Fibroblast of gingiva (primary cell): ENCODE measurements around the gene XK.
"Not testable (repeated sequence)": the region's sequence is repeated elsewhere in the genome, so short reads cannot be mapped to it uniquely, and the experiment has no call there.

Experiments
- DNase-seq: peaks from one replicate; pipeline ENCODE4 v3.0.0-alpha.2; 2011; ENCODE audit warnings: low read depth

The XK gene, protein sequence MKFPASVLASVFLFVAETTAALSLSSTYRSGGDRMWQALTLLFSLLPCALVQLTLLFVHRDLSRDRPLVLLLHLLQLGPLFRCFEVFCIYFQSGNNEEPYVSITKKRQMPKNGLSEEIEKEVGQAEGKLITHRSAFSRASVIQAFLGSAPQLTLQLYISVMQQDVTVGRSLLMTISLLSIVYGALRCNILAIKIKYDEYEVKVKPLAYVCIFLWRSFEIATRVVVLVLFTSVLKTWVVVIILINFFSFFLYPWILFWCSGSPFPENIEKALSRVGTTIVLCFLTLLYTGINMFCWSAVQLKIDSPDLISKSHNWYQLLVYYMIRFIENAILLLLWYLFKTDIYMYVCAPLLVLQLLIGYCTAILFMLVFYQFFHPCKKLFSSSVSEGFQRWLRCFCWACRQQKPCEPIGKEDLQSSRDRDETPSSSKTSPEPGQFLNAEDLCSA

GRCh38 chrX:37685381-37686359, at the start of gene XK:
TSS of gene XK (plus strand) at chrX:37685791. CDS start at chrX:37685962, 171 bp downstream.
- DNase-seq: peak; percentile 14

- DNase-seq: no peak
Observed at GRCh38 chrX:37638047-37638446, 47.5 kb upstream of the XK start.

DNA sequence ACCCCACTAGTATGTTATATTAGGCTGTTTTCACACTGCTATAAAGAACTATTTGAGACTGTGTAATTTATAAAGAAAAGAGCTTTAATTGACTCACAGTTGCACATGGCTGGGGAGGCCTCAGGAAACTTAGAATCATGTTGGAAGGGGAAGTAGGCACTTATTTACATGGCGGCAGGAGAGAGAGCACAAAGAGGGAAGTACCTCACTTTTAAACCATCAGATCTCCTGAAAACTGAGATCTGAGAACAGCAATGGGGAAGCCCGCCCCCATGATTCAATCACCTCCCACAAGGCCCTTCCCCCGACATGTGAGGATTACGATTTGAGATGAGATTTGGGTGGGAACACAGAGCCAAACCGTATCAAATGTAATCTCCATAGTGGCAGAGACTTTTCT, 45.4 kb upstream of the XK start:
- DNase-seq: no peak

DNA sequence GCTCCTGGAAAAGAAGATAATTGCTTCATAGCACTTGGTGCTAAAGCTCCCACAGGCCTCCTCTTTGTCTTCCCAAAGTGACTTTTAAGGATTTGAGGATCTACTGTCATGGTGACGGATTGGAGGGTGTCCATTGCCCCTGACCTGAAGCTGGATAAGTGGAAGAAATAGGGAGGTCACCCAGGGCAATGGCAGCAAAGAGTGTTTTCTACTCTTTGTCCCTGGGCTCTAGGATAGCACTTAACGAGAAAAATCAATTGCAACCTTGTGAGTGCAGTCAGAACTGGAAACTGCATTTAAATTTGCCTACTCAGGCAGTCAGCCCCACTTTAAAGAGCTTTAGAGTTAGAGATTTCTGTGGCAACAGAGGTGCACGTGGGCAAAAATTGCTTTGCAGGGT, 43.7 kb upstream of the XK start:
- DNase-seq: no peak

GRCh38 chrX:37644381-37645305, 40.9 kb upstream of the XK start:
- DNase-seq: no peak

GRCh38 chrX:37646254-37646653, 39.3 kb upstream of the XK start:
- DNase-seq: no peak

GRCh38 chrX:37650879-37651278, 34.7 kb upstream of the XK start:
- DNase-seq: not testable (repeated sequence)

GRCh38 chrX:37651921-37652452, 33.6 kb upstream of the XK start:
- no peak for DNase-seq

DNA sequence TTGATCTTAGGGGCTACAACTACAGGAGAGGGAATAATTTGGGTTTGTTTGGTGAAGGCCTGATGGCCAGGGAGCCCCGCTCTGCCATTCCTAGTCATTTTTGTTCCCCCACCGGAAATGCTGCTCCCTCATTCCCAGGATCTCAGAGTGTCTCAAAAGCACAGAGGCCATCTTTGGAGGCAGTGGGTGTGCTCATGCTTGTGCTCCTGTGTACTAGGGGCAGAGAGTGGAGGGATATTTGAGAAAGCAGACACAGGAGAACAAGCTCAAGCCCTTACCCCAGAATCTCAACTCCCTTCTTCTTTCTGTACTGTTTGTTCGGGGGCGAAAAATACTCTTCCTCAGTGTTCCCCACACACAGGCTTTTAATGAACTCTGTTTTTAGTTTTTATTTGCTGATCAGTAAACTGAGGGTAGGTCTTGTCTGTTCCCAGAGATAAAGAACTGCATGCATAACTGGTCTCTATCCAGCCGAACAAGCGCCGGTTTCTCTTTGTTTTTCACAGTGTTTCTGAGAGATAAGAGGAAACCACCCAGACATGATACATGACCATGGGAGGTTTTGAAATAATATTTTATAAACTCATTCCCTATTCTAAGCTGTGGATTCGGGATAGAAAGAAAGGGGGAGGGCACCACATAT, 32.9 kb upstream of the XK start:
- no peak for DNase-seq

- no peak for DNase-seq
Observed at GRCh38 chrX:37653397-37654085, 32.0 kb upstream of the XK start.

DNA sequence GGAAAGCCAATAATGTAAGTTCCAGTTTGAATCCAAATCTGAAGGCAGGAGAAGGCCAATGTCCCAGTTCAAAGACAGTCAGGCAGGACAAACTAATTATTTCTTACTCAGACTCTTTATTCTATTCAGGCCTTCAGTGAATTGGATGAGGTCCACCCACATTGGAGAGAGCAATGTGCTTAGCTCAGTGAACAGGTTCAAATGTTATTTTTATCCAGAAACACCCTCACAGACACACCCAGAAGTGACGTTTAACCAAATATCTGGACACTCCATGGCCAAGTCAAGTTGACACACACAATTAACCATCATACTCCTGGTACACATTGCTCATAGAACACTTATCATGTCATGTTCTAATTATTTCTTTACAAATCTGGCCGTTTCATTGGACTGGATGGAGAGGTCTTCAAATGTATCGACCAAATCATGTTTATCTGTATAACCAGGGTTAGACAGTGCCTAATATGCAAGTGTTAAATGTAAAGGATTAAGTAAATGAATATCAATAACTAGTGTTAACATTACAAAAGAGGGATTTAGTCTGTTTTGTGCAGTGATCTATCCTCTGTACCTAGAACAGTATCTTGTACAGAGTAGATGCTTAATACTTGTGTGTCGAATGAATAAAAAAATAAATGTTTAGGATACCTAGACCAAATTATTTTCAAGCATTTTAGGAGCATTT, 27.1 kb upstream of the XK start:
- DNase-seq: no peak

- DNase-seq: no peak
Observed at GRCh38 chrX:37659047-37659446, 26.5 kb upstream of the XK start.

DNA sequence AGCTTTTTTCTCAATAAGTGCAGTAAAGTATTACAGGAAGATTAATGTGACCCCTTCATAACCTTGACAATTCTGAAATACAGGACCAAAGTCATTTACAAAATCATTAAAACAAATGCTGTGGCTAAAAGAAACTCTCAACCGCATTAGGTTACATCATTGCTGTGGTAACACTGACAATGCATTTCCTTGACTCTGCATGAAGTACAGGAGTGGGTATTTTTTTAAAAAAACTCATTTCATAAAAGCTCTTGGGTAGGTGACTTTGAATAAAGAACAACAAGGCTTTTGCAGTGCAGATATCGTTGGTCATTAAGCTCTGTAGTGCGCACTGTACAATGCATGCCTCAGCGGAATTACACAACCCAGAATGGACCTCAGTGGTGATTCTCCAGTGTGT, 23.4 kb upstream of the XK start:
- DNase-seq: no peak

DNA sequence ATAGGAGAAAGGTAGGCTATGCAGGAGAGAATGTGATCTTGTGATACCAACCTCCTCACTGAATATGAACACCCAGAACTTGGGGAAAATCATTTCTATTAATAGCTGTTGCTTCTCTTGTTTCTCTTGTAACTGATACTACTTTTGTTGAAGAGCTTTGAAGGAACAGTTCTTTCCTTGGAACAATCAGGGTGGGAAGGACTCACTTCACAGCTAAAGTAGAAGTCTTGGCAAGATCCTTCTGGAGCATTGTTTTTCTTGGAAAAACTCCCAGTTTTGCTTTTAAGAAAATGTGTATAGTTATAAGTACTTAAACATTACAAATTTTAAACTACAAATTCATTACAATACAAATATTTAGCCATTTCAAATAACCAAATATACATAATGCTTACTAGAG, 19.1 kb upstream of the XK start:
- DNase-seq: peak; percentile 0

DNA sequence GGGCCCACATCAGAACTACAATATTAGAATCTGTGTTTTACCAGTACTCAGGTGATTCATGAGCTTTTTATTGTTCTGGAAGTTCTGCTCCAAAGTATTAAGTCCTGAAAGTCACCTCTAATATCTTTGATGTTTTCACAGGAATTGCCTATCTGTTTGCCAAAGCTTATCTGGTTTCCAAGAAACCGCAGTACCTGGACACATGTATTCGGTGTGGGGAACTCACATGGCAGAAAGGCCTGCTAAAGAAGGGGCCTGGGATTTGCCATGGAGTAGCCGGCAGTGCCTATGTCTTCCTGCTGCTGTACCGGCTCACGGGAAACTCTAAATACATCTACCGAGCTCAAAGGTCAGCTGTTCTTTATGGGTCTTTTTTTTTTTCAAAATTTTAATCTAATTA, 18.4 kb upstream of the XK start:
- no peak for DNase-seq

GRCh38 chrX:37672563-37672962, 13.0 kb upstream of the XK start:
- DNase-seq: no peak

DNA sequence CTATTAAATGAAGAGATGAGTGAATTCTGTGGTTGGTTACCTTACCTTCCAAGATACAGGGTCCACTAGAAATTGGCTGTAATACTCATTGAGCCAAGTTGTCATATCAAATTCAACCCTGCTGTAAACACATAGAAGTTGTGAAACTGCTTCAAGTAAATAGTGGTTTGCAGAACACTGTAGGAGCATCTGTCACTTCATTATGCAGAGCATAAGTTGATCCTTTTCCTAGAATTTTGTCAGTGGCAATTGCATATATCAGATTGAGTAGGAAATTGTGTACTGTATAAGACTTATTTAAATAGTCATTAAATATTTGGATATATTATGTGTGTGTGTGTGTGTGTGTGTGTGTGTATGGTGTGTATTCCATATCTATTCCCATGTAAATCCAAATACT, 8.8 kb upstream of the XK start:
- DNase-seq: no peak

DNA sequence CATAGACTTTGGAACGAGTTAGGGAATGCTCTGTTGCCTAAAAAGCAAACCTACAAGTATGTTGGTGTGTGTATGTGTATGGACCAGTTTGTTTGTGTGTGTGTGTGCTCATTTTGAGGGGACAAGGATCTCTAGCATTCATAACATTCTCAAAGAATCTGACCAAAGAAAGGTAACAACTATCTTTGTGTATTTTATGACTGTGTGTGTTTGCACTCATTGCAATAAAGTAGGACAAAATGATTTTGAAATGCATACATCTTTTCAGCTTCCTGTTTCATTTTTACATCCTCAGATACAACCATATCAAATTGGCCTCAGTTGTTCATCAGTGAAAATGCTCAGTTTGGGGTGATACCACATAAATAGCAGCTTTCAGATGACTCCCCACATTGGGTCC, 8.3 kb upstream of the XK start:
- no peak for DNase-seq

GRCh38 chrX:37677765-37678164, 7.8 kb upstream of the XK start:
- DNase-seq: no peak

DNA sequence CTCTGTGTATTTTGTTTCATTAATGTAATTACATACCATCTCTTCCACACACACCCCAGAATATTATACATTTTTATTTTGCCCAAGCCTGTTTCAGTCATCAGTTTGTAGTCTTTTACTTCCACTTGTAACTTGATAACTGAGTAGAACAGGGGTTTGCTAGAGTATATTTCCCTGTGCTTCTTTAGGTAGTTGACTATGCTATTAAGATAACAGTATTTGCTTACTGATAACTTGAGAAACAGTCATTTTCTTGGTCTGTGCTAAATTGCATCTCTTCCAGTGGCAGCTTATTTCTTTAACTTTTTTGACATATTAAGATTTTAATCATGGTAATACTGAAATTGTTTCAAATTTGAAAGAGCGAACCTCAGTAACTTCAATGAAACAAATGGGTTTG, 7.0 kb upstream of the XK start:
- DNase-seq: no peak
